DMS53 treated with DMSO at 0.1 percent for 48 hours (cell line): ENCODE results near the gene DNER.
A peak's percentile ranks its signal among the peaks of the same experiment; 100 is the strongest.
"Not testable (repeated sequence)": the region's sequence is repeated elsewhere in the genome, so short reads cannot be mapped to it uniquely, and the experiment has no call there.

Experiments
- DNase-seq: peaks from one replicate; lab custom pipeline; 2025; ENCODE audit not compliant: unreplicated experiment; lab: John Stamatoyannopoulos, UW

The DNER gene

DNA sequence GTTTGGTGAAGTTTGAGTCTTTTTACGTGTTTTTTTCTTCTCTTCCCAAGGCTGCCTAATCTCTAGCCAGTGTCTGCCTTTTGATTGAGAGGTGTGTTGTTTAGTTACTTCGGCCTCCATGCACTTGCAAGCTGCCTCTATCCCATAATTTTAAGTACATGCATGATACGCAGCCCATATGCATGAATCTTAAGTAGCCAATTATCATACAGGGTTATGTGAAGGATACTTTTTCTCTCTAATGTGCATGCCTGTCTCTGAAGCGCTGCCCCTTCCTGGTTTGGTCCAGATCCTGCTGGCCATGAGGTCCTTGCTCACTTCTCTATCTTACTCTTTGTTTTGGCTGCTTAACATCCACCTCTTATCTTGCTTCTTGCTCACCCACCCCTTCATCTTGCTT lies 369.4 kb downstream of the DNER start:
- no peak for DNase-seq

DNA sequence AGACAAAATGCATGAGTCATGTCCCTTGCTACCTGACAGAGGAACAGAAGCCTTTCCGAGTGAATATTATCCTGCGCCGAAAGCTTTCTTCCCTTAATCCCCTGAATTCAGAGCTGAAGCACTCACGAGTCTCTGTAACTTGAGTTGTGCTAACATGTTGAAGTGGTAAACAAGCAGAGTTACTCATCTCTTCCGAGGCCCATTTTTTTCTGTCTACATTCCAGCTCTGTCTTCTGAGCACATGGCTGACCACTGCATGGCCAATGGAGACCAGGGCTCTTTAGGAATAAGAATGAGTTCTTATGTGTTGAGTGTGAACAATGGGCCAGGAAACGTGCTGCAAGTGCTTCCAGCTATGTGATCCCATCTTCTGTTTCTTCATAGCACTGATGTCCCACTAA lies 370.2 kb downstream of the DNER start:
- no peak for DNase-seq

DNA sequence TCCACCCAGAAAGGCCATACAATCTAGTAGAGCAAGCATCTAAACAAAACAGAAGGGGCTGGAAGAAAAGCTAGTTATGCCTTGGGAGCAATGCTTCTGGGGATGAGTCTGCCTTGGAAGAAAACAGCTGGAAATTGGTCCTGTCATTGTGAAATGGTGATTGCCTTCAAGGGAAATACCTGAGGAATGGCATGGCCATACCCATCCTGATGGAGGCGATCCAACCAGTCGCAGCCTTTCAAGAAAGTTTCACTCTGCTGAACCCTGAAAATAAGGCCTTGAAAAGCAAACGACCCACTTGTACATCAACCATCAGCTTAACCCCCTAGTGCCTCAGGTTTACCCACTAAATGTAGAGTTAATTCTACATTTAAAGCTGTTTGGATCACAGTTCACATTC lies 370.7 kb downstream of the DNER start:
- DNase-seq = no peak

DNA sequence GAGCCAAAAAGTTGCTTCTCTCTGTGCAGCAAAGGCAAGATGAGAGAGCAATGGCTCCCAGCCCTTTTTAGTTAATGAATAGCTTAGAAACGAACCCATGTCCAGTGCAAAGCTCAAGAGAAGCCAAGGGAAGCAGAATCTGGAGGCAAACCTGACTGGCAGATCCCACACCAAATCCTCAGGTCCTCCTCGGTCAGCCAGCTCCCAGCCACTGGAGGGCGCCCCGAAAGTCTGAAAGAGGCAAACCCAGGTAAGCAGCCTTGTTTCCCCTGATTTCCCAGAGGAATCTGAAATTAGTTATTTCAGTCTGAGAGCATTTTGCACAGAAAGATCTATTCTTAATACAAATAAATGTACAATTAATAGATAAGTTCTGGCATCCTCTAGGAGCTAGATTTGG lies 372.0 kb downstream of the DNER start:
- peak; percentile 7 for DNase-seq

DNA sequence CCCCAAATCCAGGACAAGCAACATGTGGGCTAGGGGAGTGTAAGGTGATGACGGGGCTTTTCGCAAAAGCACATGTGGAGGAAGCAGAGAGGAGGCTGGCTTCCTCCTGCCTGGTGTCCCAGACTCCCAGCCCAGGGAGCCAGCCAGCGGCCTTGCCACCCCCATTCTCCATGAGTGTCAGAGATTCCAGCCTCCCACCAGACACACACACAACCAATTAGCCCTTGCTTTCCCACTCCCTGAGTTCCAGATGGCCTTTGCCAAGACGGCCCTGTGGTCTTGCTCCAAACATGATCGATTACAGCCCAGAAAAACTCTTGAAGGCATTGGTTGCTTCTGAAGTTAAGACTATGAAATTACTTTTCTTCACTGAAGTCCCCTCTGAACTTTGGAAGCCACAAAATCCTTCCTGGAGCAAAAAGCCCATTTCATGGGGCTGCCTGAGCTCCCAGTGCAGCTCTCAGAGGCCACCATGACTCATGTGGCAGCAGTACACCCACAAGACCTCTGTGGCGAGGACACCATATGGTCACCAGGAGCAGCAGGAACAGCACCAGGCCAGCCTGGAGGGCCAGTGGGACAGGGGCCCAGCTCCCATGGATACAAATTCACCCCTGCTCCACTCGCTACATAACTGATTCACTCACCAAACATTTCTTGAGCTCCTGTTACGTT lies 374.1 kb downstream of the DNER start:
- DNase-seq = no peak

DNA sequence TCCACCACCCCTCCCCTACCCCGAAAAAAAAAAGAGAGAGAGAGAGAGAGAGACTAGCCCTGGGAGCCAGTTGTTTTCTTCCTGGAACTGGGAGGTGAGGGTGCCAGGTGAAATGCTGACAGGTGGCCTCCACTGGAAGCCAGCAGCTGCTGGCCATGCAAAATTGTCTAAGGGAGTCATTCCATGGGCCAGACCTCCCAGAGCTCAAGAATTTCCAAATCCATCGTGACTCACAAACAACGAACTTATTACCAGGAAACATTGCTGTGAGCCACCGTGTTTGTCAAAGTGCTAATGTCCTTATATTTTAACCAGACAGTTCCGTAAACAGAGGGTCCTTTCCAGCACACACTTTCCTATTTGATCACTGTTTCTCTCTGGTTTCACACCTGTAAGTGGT lies 374.7 kb downstream of the DNER start:
- DNase-seq = no peak

DNA sequence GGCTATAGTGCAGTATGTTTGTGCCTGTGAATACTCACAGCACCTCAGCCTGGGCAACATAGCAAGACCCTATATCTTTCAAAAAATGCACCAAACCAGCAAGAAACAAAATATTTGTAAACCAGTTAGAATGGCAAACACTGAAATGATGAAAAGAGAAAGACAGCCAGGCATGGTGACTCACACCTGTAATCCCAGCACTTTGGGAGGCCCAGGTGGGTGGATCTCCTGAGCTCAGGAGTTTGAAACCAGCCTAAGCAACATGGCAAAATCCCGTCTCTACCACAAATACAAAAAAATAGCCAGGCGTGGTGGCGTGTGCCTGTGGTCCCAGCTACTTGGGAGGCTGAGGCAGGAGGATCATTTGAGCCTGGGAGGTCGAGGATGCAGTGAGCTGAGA lies 375.2 kb downstream of the DNER start:
- DNase-seq = not testable (repeated sequence)

DNA sequence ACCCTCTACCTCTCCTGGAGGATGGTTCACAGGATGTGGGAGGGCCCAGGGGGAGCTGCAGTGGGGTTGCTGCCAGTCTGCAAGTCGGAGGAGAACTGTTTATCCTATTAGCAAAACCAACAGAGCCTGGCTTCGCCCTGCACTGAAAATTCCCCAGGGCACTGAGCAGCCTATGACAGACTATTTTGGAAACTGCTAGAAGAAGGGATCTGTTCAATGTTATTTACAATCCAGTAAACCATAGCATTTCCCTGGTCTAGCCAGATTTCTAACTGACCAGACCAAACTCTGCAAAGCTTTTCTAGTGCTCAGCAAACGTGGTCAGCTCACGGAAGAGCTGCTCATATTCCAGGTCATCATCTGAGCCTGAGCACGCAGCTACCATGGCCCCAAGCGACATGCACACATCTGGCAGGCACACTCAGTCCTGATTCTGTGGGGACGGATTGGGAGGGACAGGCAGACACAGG lies 378.4 kb downstream of the DNER start:
- DNase-seq = no peak

DNA sequence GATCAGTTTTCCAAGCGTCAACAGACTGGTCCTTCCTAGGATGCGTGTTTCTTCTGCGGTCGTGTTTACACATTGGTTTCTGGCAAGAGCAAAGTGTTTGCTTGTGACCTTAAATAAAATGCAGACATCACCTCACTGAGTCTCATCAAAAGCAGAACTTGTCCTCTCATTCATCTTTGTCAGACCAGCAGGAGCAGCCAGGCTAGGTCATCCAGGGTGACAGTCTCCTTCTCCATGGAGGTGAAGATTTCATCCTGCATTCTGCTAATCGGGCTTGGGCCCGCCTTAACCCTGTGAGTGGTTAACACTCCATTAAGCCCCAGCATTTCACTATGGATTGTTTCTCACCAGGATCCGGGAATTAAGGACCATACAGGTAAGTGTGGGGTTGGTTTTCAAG lies 379.0 kb downstream of the DNER start:
- no peak for DNase-seq

DNA sequence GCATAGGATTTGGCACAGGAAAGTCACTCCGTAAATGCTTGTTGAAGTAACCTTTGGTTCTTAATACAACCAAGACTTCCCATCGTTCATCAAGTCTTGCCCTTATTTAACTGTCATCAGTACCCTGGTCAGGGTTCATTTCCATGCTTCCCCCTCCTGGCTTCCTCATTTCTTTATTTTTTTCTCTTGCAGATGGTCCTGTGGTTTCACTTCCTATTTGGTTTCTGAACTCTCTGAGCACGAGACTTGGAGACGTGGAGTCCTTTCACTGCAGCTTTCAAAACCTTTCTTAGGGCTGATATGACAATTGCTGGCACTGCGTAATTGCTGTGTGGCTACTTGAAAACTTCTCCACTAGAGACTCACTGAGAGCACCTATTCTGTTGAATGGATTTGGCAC lies 383.4 kb downstream of the DNER start:
- no peak for DNase-seq

DNA sequence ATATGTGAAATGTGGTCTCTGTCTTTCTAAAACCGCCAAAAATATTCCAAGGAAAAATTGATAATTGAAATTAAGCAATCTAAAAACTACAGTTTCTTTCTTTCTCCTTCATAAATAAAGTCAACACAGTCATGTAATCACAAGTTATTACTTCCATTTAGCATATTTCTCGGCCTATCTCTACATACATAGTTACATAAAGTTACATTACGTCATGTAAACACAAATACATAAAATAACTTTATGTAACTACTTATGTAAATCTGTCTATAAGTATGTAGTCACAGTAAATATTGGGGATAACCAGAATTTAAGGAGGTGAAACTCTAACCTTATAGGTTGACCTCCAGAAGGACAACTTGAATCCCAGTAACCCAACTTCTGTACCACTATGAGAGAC lies 394.8 kb downstream of the DNER start:
- no peak for DNase-seq

DNA sequence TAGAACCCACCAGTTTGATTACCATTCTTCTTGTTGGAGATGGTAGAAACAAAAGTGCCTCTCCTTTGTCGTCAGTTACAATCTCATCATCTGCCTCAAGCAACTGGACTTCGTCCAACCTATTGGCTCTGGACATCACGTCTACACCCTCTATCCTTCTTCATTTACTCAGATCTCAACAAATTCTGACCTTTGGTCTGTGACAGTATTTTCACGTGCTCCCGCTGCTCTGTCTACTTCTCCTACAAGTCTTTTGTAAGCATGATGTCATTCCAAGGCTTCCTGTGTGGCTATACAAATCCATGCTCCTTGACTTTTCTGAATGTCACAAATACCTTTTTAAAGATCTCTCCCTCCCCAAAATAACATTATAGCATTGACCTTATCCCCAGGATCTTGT lies 400.2 kb downstream of the DNER start:
- no peak for DNase-seq

DNA sequence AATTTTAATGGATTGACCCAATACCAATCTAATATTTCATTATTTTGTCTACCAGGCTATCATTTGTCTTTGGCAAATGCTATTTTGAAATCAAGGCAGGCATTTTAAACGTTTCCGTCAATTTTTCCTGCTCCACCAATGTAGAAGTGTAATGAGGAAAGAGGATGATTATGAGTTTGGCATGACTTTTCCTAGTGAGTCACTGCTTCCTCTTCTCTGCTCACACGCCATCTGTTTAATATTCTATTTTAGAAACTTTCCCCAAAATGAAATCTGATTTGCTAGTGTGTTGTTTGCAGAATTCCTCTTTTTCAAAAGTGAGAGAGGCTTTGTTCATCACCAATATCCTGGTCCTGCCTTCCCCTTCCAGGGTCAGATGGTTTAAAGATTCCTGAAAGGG lies 400.8 kb downstream of the DNER start:
- no peak for DNase-seq
